ENCODE data around the gene DLGAP5. TPM values are rescaled to one million over a fixed set of nuclear protein-coding genes. Genes with fewer than 3 reads are reported as not detected.

The DLGAP5 gene
- total RNA-seq, 1 donor from 2014 or later: 4.4 TPM

DNA sequence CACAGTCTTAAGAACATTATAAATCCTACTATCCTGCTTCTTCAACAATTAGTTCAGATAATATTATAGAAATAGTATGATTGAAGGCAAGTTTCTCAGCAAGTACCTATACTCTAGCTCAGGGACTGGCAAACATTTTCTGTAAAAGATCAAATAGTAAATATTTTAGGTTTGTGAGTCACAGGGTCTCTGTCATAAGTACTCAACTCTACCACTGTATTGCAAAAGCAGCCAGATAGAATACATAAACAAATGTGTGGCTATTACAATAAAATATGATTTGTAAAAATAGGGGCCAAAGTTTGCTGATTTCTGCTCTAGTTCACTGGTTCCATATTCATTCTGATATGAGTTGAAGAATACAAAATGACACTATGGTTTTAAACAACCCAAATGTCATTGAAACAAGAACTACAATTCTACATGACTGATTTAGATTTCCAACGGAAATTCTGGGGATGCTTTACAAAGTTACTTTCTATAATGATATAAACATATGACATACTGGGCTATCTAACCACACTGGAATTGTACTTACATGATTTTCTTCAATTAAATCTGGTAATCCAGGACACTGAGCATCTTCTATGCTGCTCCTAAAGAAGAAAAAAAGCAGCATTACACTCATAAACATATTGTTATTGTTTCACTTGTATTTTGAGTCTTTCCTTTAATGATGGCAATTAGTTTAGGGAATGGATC, 39.2 kb downstream of the DLGAP5 start:
- TF ChIP-seq, protein P1, sequence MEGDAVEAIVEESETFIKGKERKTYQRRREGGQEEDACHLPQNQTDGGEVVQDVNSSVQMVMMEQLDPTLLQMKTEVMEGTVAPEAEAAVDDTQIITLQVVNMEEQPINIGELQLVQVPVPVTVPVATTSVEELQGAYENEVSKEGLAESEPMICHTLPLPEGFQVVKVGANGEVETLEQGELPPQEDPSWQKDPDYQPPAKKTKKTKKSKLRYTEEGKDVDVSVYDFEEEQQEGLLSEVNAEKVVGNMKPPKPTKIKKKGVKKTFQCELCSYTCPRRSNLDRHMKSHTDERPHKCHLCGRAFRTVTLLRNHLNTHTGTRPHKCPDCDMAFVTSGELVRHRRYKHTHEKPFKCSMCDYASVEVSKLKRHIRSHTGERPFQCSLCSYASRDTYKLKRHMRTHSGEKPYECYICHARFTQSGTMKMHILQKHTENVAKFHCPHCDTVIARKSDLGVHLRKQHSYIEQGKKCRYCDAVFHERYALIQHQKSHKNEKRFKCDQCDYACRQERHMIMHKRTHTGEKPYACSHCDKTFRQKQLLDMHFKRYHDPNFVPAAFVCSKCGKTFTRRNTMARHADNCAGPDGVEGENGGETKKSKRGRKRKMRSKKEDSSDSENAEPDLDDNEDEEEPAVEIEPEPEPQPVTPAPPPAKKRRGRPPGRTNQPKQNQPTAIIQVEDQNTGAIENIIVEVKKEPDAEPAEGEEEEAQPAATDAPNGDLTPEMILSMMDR (IDR thresholded peaks at IDR 0.05; ENCODE audit: insufficient read depth, low read length, poor library complexity, severe bottlenecking): no peak
- H3K36me3 ChIP-seq (ENCODE audit: control insufficient read depth, insufficient read depth, low read length): no peaks in the 10 kb centered on the region
- DNase-seq (ENCODE audit: low read depth): no peak
- H3K27me3 ChIP-seq (ENCODE audit: control insufficient read depth, insufficient read depth, low read length): no peaks in the 10 kb centered on the region
- H3K4me3 ChIP-seq (ENCODE audit: low read depth, low read length): no peak overlapping the region

DNA sequence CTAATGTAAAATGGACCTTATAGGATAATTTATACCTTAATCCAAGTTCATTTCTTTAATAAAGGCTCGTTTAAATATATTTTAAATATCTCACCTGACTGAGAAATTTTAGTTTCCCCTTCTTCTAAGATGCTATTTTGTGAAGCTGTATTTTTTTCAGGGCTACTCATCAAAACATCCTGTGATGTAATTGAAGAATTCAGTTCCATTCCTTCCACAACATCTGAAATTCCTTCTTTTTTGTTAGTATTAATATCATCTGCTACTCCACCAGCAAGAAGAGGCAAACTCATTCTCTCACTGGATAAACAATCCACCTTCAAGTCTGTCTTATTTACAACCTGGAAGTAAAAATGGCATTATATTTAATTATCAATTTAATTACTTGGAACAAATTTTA, 39.8 kb downstream of the DLGAP5 start:
- Histone ChIP-seq H3K27me3 (ENCODE audit: control insufficient read depth, insufficient read depth, low read length) (no peaks in the 10 kb centered on the region), H3K36me3 (ENCODE audit: control insufficient read depth, insufficient read depth, low read length) (no peaks in the 10 kb centered on the region), H3K4me3 (ENCODE audit: low read depth, low read length) (no peak overlapping the region)
- no peak for DNase-seq (ENCODE audit: low read depth)
- TF ChIP-seq, protein P1 (IDR thresholded peaks at IDR 0.05; ENCODE audit: insufficient read depth, low read length, poor library complexity, severe bottlenecking): no peak

DNA sequence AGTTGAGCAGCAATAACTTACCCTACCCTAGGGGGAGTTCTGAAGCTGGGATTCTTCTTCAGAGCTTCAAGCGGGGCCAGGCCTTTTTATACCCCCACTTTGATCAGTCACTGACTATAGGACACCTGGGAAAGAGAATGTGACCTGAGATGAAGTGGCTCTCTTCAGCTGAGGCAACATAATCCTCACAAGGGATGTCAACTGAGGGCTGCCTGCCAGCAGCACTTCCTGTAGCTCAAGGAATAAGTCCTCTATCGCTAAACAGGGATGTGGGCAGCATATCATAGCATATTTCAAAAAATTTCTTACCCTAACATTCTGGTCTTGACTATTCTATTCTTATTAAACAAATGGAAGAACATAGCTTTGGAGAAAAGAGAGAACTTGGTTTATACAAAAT, 45.0 kb downstream of the DLGAP5 start:
- DNase-seq (ENCODE audit: low read depth): no peak
- Histone ChIP-seq H3K4me3 (ENCODE audit: low read depth, low read length) (no peak overlapping the region), H3K36me3 (ENCODE audit: control insufficient read depth, insufficient read depth, low read length) (no peaks in the 10 kb centered on the region), H3K27me3 (ENCODE audit: control insufficient read depth, insufficient read depth, low read length) (no peaks in the 10 kb centered on the region)
- TF ChIP-seq, protein P1 (IDR thresholded peaks at IDR 0.05; ENCODE audit: insufficient read depth, low read length, poor library complexity, severe bottlenecking): no peak

DNA sequence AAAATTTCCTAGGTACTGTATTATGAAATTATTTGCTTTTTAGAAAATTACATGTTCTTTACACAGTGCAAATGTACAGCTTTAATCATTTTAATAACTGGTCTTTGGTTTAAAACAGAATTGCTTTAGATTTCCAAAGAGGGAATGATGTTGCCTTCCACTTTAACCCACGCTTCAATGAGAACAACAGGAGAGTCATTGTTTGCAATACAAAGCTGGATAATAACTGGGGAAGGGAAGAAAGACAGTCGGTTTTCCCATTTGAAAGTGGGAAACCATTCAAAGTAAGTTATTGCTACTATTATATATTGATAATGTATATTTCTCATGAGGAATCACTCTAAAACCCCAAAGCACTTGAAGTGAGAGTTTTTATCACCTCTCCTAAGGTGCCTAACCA, 48.9 kb downstream of the DLGAP5 start:
- TF ChIP-seq, protein P1 (IDR thresholded peaks at IDR 0.05; ENCODE audit: insufficient read depth, low read length, poor library complexity, severe bottlenecking): no peak
- Histone ChIP-seq H3K36me3 (ENCODE audit: control insufficient read depth, insufficient read depth, low read length) (peaks cover 2% of the 10 kb centered on the region), H3K27me3 (ENCODE audit: control insufficient read depth, insufficient read depth, low read length) (no peaks in the 10 kb centered on the region), H3K4me3 (ENCODE audit: low read depth, low read length) (no peak overlapping the region)
- DNase-seq (ENCODE audit: low read depth): no peak

DNA sequence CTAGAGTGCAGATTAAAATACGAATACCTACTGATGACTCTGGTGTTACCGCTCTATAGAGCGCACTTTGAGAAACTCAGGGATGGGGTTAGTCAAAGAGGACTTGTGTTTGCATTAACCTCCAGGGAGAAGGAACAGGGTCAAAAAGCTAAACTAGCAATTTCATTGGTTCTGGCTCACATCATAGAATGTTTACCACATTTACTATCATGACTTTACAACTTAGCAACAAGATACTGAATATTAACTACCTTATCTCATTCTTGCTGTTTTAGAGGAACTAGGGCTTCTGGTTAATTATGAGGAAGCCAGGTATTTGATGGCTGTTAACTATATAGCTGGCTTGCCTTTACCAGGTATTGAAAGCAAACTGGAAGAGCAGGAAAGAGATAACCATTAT, 49.6 kb downstream of the DLGAP5 start:
- no peaks in the 10 kb centered on the region for H3K27me3 ChIP-seq (ENCODE audit: control insufficient read depth, insufficient read depth, low read length)
- no peak overlapping the region for H3K4me3 ChIP-seq (ENCODE audit: low read depth, low read length)
- TF ChIP-seq, protein P1 (IDR thresholded peaks at IDR 0.05; ENCODE audit: insufficient read depth, low read length, poor library complexity, severe bottlenecking): no peak
- H3K36me3 ChIP-seq (ENCODE audit: control insufficient read depth, insufficient read depth, low read length): peaks cover 2% of the 10 kb centered on the region
- DNase-seq (ENCODE audit: low read depth): no peak
